HEK293 (cell line): ENCODE data around the gene PLEKHA6.

ENCODE experiments used
- MEIS1 ChIP-seq: sonication (generic); formaldehyde crosslinking; IDR thresholded peaks from 2 replicates; pipeline ENCODE4 v1.8.1; 2022; ENCODE audit warnings: missing genetic modification reagents, mild to moderate bottlenecking, borderline replicate concordance
- ZNF529 ChIP-seq: fragments of 450-650 bp; formaldehyde crosslinking; IDR thresholded peaks from 2 replicates; pipeline ENCODE4 v1.5.1; 2017; ENCODE audit warnings: missing genetic modification characterization, missing biosample characterization; ENCODE audit not compliant: insufficient replicate concordance
- ZNF530 ChIP-seq: fragments of 450-650 bp; formaldehyde crosslinking; IDR thresholded peaks from 2 replicates; pipeline ENCODE4 v1.5.1; 2016; ENCODE audit warnings: low read depth, missing biosample characterization, missing genetic modification characterization
- TF ChIP-seq, protein P1 (sequence below): fragments of 450-650 bp; formaldehyde crosslinking; IDR thresholded peaks from 2 replicates; pipeline ENCODE4 v1.5.1; 2016; ENCODE audit warnings: missing biosample characterization, missing genetic modification characterization

DNA sequence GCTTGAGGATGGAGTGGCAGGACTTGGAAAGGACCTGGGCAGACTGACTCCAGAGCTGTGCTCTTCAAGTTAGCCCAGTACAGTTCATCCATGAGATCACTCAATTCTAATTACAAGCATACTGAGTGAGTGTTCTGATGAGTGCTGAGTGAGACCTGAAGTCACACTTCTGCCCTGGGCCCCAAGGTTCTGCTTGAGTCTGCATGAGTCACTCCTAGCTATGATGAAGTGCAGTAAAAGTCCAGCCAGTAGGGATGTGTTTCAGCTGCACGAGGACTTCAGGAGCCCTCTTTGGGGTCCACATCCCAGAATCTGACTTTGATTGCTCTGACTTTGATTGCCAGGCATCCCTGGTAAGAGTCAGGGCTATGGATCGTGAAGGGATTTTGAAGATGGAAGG is 35.8 kb downstream of the PLEKHA6 start:
- TF ChIP-seq MEIS1 (CRISPR knock-in tag) (no peak), ZNF529 (tag by site-specific recombination) (no peak), ZNF530 (no peak)
- TF ChIP-seq, protein P1, sequence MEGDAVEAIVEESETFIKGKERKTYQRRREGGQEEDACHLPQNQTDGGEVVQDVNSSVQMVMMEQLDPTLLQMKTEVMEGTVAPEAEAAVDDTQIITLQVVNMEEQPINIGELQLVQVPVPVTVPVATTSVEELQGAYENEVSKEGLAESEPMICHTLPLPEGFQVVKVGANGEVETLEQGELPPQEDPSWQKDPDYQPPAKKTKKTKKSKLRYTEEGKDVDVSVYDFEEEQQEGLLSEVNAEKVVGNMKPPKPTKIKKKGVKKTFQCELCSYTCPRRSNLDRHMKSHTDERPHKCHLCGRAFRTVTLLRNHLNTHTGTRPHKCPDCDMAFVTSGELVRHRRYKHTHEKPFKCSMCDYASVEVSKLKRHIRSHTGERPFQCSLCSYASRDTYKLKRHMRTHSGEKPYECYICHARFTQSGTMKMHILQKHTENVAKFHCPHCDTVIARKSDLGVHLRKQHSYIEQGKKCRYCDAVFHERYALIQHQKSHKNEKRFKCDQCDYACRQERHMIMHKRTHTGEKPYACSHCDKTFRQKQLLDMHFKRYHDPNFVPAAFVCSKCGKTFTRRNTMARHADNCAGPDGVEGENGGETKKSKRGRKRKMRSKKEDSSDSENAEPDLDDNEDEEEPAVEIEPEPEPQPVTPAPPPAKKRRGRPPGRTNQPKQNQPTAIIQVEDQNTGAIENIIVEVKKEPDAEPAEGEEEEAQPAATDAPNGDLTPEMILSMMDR (tag by site-specific recombination) = no peak
